ENCODE data around the gene LRRC8B. TPM values are rescaled to one million over a fixed set of nuclear protein-coding genes. Genes with fewer than 3 reads are reported as not detected.
"Not testable (repeated sequence)": the region's sequence is repeated elsewhere in the genome, so short reads cannot be mapped to it uniquely, and the experiment has no call there.

LRRC8B gene
- polyA plus RNA-seq, 1 of the 3 experiments (the other 2 are of a cell fraction) = 3.7 TPM

DNA sequence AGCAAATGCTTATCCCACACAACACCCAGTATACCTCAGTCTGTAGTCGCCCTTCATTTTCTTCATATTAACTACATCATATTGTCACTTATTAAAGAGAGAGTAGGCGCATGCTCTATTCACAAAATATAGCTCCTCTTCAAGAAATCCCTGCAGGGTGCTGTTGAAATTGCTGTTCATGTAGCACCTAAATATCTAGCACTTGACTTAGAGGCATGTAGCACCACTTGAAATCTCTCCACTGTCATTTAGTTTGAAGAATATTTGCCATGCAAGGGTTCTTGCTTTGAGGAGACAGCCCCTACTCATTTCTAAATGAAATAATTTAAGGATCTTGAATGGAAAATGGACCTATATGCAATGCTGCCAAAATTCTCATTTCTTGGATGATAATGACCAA is 20.9 kb upstream of the LRRC8B start:
- H3K27me3 ChIP-seq (ENCODE audit: insufficient read depth) = no peaks in the 10 kb centered on the region
- TF ChIP-seq, protein P1, sequence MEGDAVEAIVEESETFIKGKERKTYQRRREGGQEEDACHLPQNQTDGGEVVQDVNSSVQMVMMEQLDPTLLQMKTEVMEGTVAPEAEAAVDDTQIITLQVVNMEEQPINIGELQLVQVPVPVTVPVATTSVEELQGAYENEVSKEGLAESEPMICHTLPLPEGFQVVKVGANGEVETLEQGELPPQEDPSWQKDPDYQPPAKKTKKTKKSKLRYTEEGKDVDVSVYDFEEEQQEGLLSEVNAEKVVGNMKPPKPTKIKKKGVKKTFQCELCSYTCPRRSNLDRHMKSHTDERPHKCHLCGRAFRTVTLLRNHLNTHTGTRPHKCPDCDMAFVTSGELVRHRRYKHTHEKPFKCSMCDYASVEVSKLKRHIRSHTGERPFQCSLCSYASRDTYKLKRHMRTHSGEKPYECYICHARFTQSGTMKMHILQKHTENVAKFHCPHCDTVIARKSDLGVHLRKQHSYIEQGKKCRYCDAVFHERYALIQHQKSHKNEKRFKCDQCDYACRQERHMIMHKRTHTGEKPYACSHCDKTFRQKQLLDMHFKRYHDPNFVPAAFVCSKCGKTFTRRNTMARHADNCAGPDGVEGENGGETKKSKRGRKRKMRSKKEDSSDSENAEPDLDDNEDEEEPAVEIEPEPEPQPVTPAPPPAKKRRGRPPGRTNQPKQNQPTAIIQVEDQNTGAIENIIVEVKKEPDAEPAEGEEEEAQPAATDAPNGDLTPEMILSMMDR (IDR thresholded peaks at IDR 0.05) = no peak
- TF ChIP-seq FOSL2 (IDR thresholded peaks at IDR 0.05; ENCODE audit: borderline replicate concordance, low read depth) (no peak), RXRA (IDR thresholded peaks at IDR 0.05; ENCODE audit: borderline replicate concordance, low read depth) (no peak), TEAD4 (IDR thresholded peaks at IDR 0.05; ENCODE audit: borderline replicate concordance, insufficient read depth) (no peak), JUND (IDR thresholded peaks at IDR 0.05) (no peak), FOXM1 (IDR thresholded peaks at IDR 0.05; ENCODE audit: low read depth) (no peak), YY1 (IDR thresholded peaks at IDR 0.05; ENCODE audit: low read depth) (no peak), SMC3 (IDR thresholded peaks at IDR 0.05; ENCODE audit: low read depth, low read length) (no peak), EZH2phosphoT487 (IDR thresholded peaks at IDR 0.05; ENCODE audit: borderline replicate concordance, low read depth) (no peak)
- TF ChIP-seq, protein P2, sequence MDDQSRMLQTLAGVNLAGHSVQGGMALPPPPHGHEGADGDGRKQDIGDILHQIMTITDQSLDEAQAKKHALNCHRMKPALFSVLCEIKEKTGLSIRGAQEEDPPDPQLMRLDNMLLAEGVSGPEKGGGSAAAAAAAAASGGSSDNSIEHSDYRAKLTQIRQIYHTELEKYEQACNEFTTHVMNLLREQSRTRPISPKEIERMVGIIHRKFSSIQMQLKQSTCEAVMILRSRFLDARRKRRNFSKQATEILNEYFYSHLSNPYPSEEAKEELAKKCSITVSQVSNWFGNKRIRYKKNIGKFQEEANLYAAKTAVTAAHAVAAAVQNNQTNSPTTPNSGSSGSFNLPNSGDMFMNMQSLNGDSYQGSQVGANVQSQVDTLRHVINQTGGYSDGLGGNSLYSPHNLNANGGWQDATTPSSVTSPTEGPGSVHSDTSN (IDR thresholded peaks at IDR 0.05) = no peak
- TF ChIP-seq, protein P3, sequence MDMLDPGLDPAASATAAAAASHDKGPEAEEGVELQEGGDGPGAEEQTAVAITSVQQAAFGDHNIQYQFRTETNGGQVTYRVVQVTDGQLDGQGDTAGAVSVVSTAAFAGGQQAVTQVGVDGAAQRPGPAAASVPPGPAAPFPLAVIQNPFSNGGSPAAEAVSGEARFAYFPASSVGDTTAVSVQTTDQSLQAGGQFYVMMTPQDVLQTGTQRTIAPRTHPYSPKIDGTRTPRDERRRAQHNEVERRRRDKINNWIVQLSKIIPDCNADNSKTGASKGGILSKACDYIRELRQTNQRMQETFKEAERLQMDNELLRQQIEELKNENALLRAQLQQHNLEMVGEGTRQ (IDR thresholded peaks at IDR 0.05; ENCODE audit: borderline replicate concordance, low read depth, low read length) = no peak
- no peaks in the 10 kb centered on the region for H4K20me1 ChIP-seq (ENCODE audit: insufficient read depth)
- no peak overlapping the region for H2AFZ ChIP-seq (ENCODE audit: low read depth)
- CTCF ChIA-PET = interaction anchor here (1.2 to 2.2 kb wide), 3 partner anchors 20 to 300 kb away, joined by 3 to 6 read pairs (median 3); no protein-coding TSS in a partner anchor
- DNase-seq = no peak
- no peak overlapping the region for H3K4me2 ChIP-seq
- no peaks in the 10 kb centered on the region for H3K36me3 ChIP-seq (replicated peaks in 1 of 2; ENCODE audit: control insufficient read depth in 1 of 2, insufficient read depth in 2 of 2, low read length in 1 of 2)
- H3F3A ChIP-seq (replicated peaks; ENCODE audit: insufficient read depth) = no peaks in the 10 kb centered on the region
- no peak overlapping the region for H3K4me3 ChIP-seq (ENCODE audit: low read depth in 2 of 2, low read length in 1 of 2)
- no peaks in the 10 kb centered on the region for H3K4me1 ChIP-seq (ENCODE audit: control insufficient read depth in 1 of 2, insufficient read depth in 2 of 2, low read depth in 1 of 2, low read length in 1 of 2)
- no peaks in the 10 kb centered on the region for H3K9me3 ChIP-seq
- no peak overlapping the region for H3K9ac ChIP-seq
- no peaks in the 10 kb centered on the region for H3K9me2 ChIP-seq
- POLR2A ChIA-PET = no interaction called here
- no peaks in the 10 kb centered on the region for H3K79me2 ChIP-seq (ENCODE audit: insufficient read depth)
- no peak overlapping the region for H3K27ac ChIP-seq (ENCODE audit: low read depth in 2 of 2, low read length in 1 of 2)
- 83% methylated on average over 2 of the region's 2 CpGs for WGBS (ENCODE audit: low lambda C conversion rate)

DNA sequence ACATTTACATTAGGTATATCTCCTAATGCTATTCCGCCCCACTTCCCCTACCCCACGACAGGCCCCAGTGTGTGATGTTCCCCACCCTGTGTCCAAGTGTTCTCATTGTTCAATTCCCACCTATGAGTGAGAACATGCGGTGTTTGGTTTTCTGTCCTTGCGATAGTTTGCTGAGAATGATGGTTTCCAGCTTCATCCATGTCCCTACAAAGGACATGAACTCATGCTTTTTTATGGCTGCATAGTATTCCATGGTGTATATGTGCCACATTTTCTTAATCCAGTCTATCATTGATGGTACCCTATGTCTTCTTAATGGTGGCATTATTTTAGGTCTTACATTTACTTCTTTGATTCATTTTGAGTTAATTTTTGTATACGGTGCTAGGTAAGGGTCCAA is 14.6 kb upstream of the LRRC8B start:
- H3K79me2 ChIP-seq (ENCODE audit: insufficient read depth); H3K9me3 ChIP-seq; CTCF ChIA-PET; DNase-seq; H4K20me1 ChIP-seq (ENCODE audit: insufficient read depth); H3F3A ChIP-seq (replicated peaks; ENCODE audit: insufficient read depth); H3K27me3 ChIP-seq (ENCODE audit: insufficient read depth); H3K9me2 ChIP-seq; H3K9ac ChIP-seq; H3K4me3 ChIP-seq (ENCODE audit: low read depth in 2 of 2, low read length in 1 of 2); H3K27ac ChIP-seq (ENCODE audit: low read depth in 2 of 2, low read length in 1 of 2); H3K4me2 ChIP-seq; H2AFZ ChIP-seq (ENCODE audit: low read depth); H3K36me3 ChIP-seq (replicated peaks in 1 of 2; ENCODE audit: control insufficient read depth in 1 of 2, insufficient read depth in 2 of 2, low read length in 1 of 2); POLR2A ChIA-PET; H3K4me1 ChIP-seq (ENCODE audit: control insufficient read depth in 1 of 2, insufficient read depth in 2 of 2, low read depth in 1 of 2, low read length in 1 of 2): not testable (repeated sequence)
- 79% methylated on average over 5 of the region's 5 CpGs for WGBS (ENCODE audit: low lambda C conversion rate)
